Esophagus muscularis mucosa (tissue), 4 donors: ENCODE data around the gene CSNK1D. TPM values are rescaled to one million over a fixed set of nuclear protein-coding genes. Genes with fewer than 3 reads are reported as not detected.

Experiments used
- DNase-seq: peaks from one replicate; pipeline ENCODE4 v3.0.0-alpha.2; 2017; ENCODE audit errors: extremely low spot score
- H3K27ac ChIP-seq, 4 donors: fragments of 200-600 bp; sonication (generic); replicated peaks in 1 of 4; 1 replicate in 3 of 4; 2 replicates in 1 of 4; pipeline ENCODE4 v1.5.1; 2016 to 2019; ENCODE audit warnings: mild to moderate bottlenecking in 1 of 4
- H3K27me3 ChIP-seq, 4 donors: fragments of 200-600 bp; sonication (generic); one replicate each; pipeline versions ENCODE4 v1.5.1 to v1.6.0; 2016 to 2019
- H3K36me3 ChIP-seq, 4 donors: fragments of 200-600 bp; sonication (generic); one replicate each; pipeline ENCODE4 v1.5.1; 2016 to 2019
- H3K4me1 ChIP-seq, 4 donors: fragments of 200-600 bp; sonication (generic); one replicate each; pipeline ENCODE4 v1.5.1; 2016 to 2019
- H3K4me3 ChIP-seq, 4 donors: fragments of 200-600 bp; sonication (generic); 1 replicate in 2 of 4; 2 replicates in 2 of 4; pipeline ENCODE4 v1.5.1; 2016 to 2019; ENCODE audit warnings: mild to moderate bottlenecking in 4 of 4, moderate library complexity in 1 of 4
- H3K9me3 ChIP-seq, 4 donors: fragments of 200-600 bp; sonication (generic); 1 replicate in 3 of 4; 2 replicates in 1 of 4; pipeline ENCODE4 v1.5.1; 2016 to 2019
- CTCF ChIP-seq, 3 experiments: fragments of 200-600 bp in 2 of 3; fragments of 450-650 bp in 1 of 3; sonication (generic) in 2 of 3; IDR thresholded peaks; one replicate each; pipeline ENCODE4 v1.5.1; 2017 to 2019; ENCODE audit warnings: antibody characterized with exemption in 3 of 3, mild to moderate bottlenecking in 2 of 3, moderate library complexity in 1 of 3
- EP300 ChIP-seq: sonication (generic); formaldehyde crosslinking; IDR thresholded peaks from one replicate; pipeline ENCODE4 v1.6.1; 2017; ENCODE audit warnings: antibody characterized with exemption
- POLR2A ChIP-seq: fragments of 450-650 bp; IDR thresholded peaks from one replicate; pipeline ENCODE4 v1.6.1; 2017; ENCODE audit warnings: antibody characterized with exemption, moderate library complexity, mild to moderate bottlenecking, low read depth
- POLR2AphosphoS5 ChIP-seq, 2 donors: sonication (generic); formaldehyde crosslinking; IDR thresholded peaks; one replicate each; pipeline ENCODE4 v1.6.1; 2017; ENCODE audit warnings: antibody characterized with exemption in 2 of 2
- WGBS: methylation state at CpG from one replicate; pipeline ENCODE4 v1.1.5; 2018; 5-methylcytosine and 5-hydroxymethylcytosine counted together
- intact Hi-C: fragments of 100-400 bp; cut with DNase I; formaldehyde crosslinking; loops from one replicate; pipeline ENCODE4 v1.15.1; 2023
- total RNA-seq, 4 donors: library from RNA; depleted of rRNA; stranded (reverse); fragments of >200 nt; gene quantifications; one replicate each; pipeline versions ENCODE4 v1.1.0 to v1.2.1, GENCODE V29; 2016

CSNK1D gene
- total RNA-seq, 4 donors from 2014 or later = 47.2 to 65.5 (median 61.0) TPM

- Histone ChIP-seq H3K4me3 (peak overlapping the region in 2 of 4 donors; percentile 25 to 33), H3K27me3 (peaks cover 0 to 45% (median 2%) of the 10 kb centered on the region in 4 donors), H3K27ac (no peak overlapping the region), H3K4me1 (peaks cover 6 to 19% (median 10%) of the 10 kb centered on the region in 4 donors), H3K9me3 (no peaks in the 10 kb centered on the region), H3K36me3 (peaks cover 0 to 21% (median 0%) of the 10 kb centered on the region in 4 donors)
- no peak for TF ChIP-seq EP300
- no peak for TF ChIP-seq POLR2AphosphoS5 (IDR thresholded peaks at IDR 0.05)
- TF ChIP-seq CTCF (IDR thresholded peaks at IDR 0.05) = peak; percentile 96 to 99 (median 98)
- no peak for TF ChIP-seq POLR2A
- intact Hi-C loops = loop anchor here (1.0 to 2.0 kb wide), 3 partner anchors 20 to 115 kb away; no protein-coding TSS in a partner anchor
- WGBS = 47% methylated on average over 57 of the region's 65 CpGs
- DNase-seq = no peak
Observed at GRCh38 chr17:82320956-82321927, 47.7 kb upstream of the CSNK1D start.

- Histone ChIP-seq H3K4me1 (peaks cover 6 to 28% (median 19%) of the 10 kb centered on the region in 4 donors), H3K27me3 (peaks cover 0 to 55% (median 9%) of the 10 kb centered on the region in 4 donors), H3K4me3 (no peak overlapping the region), H3K36me3 (peaks cover 0 to 15% (median 0%) of the 10 kb centered on the region in 4 donors), H3K9me3 (no peaks in the 10 kb centered on the region), H3K27ac (no peak overlapping the region)
- TF ChIP-seq CTCF (IDR thresholded peaks at IDR 0.05) (no peak), EP300 (no peak), POLR2AphosphoS5 (IDR thresholded peaks at IDR 0.05) (no peak), POLR2A (no peak)
- intact Hi-C loops = loop anchor here (2.0 kb wide), 2 partner anchors 19 to 83 kb away; no protein-coding TSS in a partner anchor
- DNase-seq = no peak
- WGBS = 60% methylated on average over 16 of the region's 26 CpGs
Observed at GRCh38 chr17:82320140-82320840, 46.8 kb upstream of the CSNK1D start.

GRCh38 chr17:82319619-82320062 is 46.1 kb upstream of the CSNK1D start:
- Histone ChIP-seq H3K27ac (no peak overlapping the region), H3K4me3 (no peak overlapping the region), H3K9me3 (no peaks in the 10 kb centered on the region), H3K36me3 (peaks cover 0 to 10% (median 0%) of the 10 kb centered on the region in 4 donors), H3K4me1 (peaks cover 6 to 33% (median 22%) of the 10 kb centered on the region in 4 donors), H3K27me3 (peaks cover 0 to 61% (median 16%) of the 10 kb centered on the region in 4 donors)
- WGBS = 88% methylated on average over 35 of the region's 35 CpGs
- no peak for DNase-seq
- TF ChIP-seq POLR2A = no peak
- no peak for TF ChIP-seq POLR2AphosphoS5 (IDR thresholded peaks at IDR 0.05)
- no peak for TF ChIP-seq EP300
- no peak for TF ChIP-seq CTCF (IDR thresholded peaks at IDR 0.05)
- intact Hi-C loops = loop anchor here (2.0 kb wide), 2 partner anchors 19 to 83 kb away; no protein-coding TSS in a partner anchor

GRCh38 chr17:82318772-82319606 is 45.5 kb upstream of the CSNK1D start:
- no peak for DNase-seq
- 93% methylated on average over 76 of the region's 76 CpGs for WGBS
- TF ChIP-seq CTCF (IDR thresholded peaks at IDR 0.05) (no peak), POLR2AphosphoS5 (IDR thresholded peaks at IDR 0.05) (no peak), POLR2A (no peak), EP300 (no peak)
- intact Hi-C loops = no loop called here
- Histone ChIP-seq H3K4me3 (no peak overlapping the region), H3K9me3 (no peaks in the 10 kb centered on the region), H3K36me3 (peaks cover 0 to 6% (median 0%) of the 10 kb centered on the region in 4 donors), H3K27me3 (peaks cover 0 to 68% (median 22%) of the 10 kb centered on the region in 4 donors), H3K4me1 (peaks cover 6 to 33% (median 24%) of the 10 kb centered on the region in 4 donors), H3K27ac (no peak overlapping the region)
